GM21737 (cell line): ENCODE results near the gene AGBL1.
"Not testable (repeated sequence)": the region's sequence is repeated elsewhere in the genome, so short reads cannot be mapped to it uniquely, and the experiment has no call there.

ENCODE experiments used
- ATAC-seq: cut with Tn5 transposase; IDR thresholded peaks from one replicate; pipeline ENCODE4 v1.9.1; 2021; ENCODE audit warnings: mild to moderate bottlenecking, moderate library complexity; ENCODE audit not compliant: unreplicated experiment

The AGBL1 gene

GRCh38 chr15:86850939-86851338, 771.3 kb downstream of the AGBL1 start:
- no peak for ATAC-seq

- ATAC-seq: no peak
These were observed 773.1 kb downstream of the AGBL1 start for GRCh38 chr15:86852741-86853140.

- ATAC-seq: no peak
These were observed 774.5 kb downstream of the AGBL1 start for GRCh38 chr15:86854176-86854575.

GRCh38 chr15:86855307-86856291, 775.9 kb downstream of the AGBL1 start:
- ATAC-seq: no peak

GRCh38 chr15:86857701-86858100, 778.0 kb downstream of the AGBL1 start:
- ATAC-seq: no peak

GRCh38 chr15:86863226-86863915, 783.7 kb downstream of the AGBL1 start:
- ATAC-seq: no peak

GRCh38 chr15:86865920-86866319, 786.2 kb downstream of the AGBL1 start:
- no peak for ATAC-seq

- no peak for ATAC-seq
These were observed 791.2 kb downstream of the AGBL1 start for GRCh38 chr15:86870846-86871245.

- no peak for ATAC-seq
These were observed 792.3 kb downstream of the AGBL1 start for GRCh38 chr15:86871964-86872363.

GRCh38 chr15:86872782-86873181, 793.1 kb downstream of the AGBL1 start:
- no peak for ATAC-seq

GRCh38 chr15:86875067-86875466, 795.4 kb downstream of the AGBL1 start:
- no peak for ATAC-seq

- no peak for ATAC-seq
These were observed 796.8 kb downstream of the AGBL1 start for GRCh38 chr15:86876387-86876944.

- ATAC-seq: no peak
These were observed 797.5 kb downstream of the AGBL1 start for GRCh38 chr15:86877171-86877631.

GRCh38 chr15:86878844-86879243, 799.2 kb downstream of the AGBL1 start:
- not testable (repeated sequence) for ATAC-seq

GRCh38 chr15:86879250-86880229, 799.9 kb downstream of the AGBL1 start:
- no peak for ATAC-seq

GRCh38 chr15:86885616-86886015, 805.9 kb downstream of the AGBL1 start:
- no peak for ATAC-seq

GRCh38 chr15:86892774-86893449, 813.2 kb downstream of the AGBL1 start:
- ATAC-seq: no peak

- ATAC-seq: no peak
These were observed 814.6 kb downstream of the AGBL1 start for GRCh38 chr15:86894269-86894668.

GRCh38 chr15:86903642-86904421, 824.2 kb downstream of the AGBL1 start:
- no peak for ATAC-seq
